SK-N-SH (cell line): ENCODE results near the gene TNFRSF18.

Experiments
- CHD2 ChIP-seq: fragments of 150-350 bp; IDR thresholded peaks from 2 replicates; pipeline ENCODE4 v1.6.1; 2018; ENCODE audit warnings: low read length; ENCODE audit not compliant: partially characterized antibody
- CTCF ChIP-seq: fragments of 200-600 bp; sonication (generic); IDR thresholded peaks from 2 replicates; pipeline ENCODE4 v1.6.1; 2017; ENCODE audit warnings: antibody characterized with exemption, mild to moderate bottlenecking, moderate library complexity
- POLR2AphosphoS5 ChIP-seq: IDR thresholded peaks from 2 replicates; pipeline ENCODE4 v1.6.1; 2012; ENCODE audit warnings: low read depth, low read length
- RAD21 ChIP-seq: IDR thresholded peaks from 2 replicates; pipeline ENCODE4 v1.6.1; 2012; ENCODE audit warnings: mild to moderate bottlenecking, low read length
- SIN3A ChIP-seq: IDR thresholded peaks from 2 replicates; pipeline ENCODE4 v1.6.1; 2012; ENCODE audit warnings: low read depth, mild to moderate bottlenecking, low read length, moderate library complexity, borderline replicate concordance
- USF1 ChIP-seq: IDR thresholded peaks from 2 replicates; pipeline ENCODE4 v1.4.0; 2012; ENCODE audit warnings: low read depth, borderline replicate concordance
- ZBTB33 ChIP-seq: IDR thresholded peaks from 2 replicates; pipeline ENCODE4 v1.4.0; 2012; ENCODE audit warnings: low read depth, borderline replicate concordance

GRCh38 chr1:1185101-1185765 lies 21.2 kb downstream of the TNFRSF18 start:
- TF ChIP-seq RAD21: no peak
- TF ChIP-seq CHD2: no peak
- no peak for TF ChIP-seq POLR2AphosphoS5
- no peak for TF ChIP-seq CTCF
- TF ChIP-seq USF1: no peak
- TF ChIP-seq ZBTB33: no peak
- no peak for TF ChIP-seq SIN3A
